Spleen (tissue), 11 donors: ENCODE results near the gene RNF207. TPM values are rescaled to one million over a fixed set of nuclear protein-coding genes. Genes with fewer than 3 reads are reported as not detected.

Experiments
- DNase-seq: peaks from one replicate; pipeline ENCODE4 v3.0.0-alpha.2; 2020
- H3K27ac ChIP-seq, 8 donors: fragments of 200-600 bp; sonication (generic) in 7 of 8; 1 replicate in 4 of 8; 2 replicates in 4 of 8; pipeline versions ENCODE4 v1.5.0 to v1.8.0; 2016 to 2021; ENCODE audit warnings: inconsistent platforms in 4 of 8, mild to moderate bottlenecking in 4 of 8, moderate library complexity in 1 of 8
- H3K27me3 ChIP-seq, 7 donors: fragments of 200-600 bp; sonication (generic) in 6 of 7; replicated peaks in 1 of 7; 1 replicate in 4 of 7; 2 replicates in 3 of 7; pipeline versions ENCODE4 v1.5.0 to v1.8.0; 2016 to 2021; ENCODE audit warnings: inconsistent platforms in 3 of 7, mild to moderate bottlenecking in 1 of 7
- H3K36me3 ChIP-seq, 6 donors: fragments of 200-600 bp; sonication (generic) in 5 of 6; 1 replicate in 4 of 6; 2 replicates in 2 of 6; pipeline versions ENCODE4 v1.5.0 to v1.8.0; 2016 to 2021; ENCODE audit warnings: inconsistent platforms in 2 of 6
- H3K4me1 ChIP-seq, 6 donors: fragments of 200-600 bp; sonication (generic) in 5 of 6; 1 replicate in 3 of 6; 2 replicates in 3 of 6; pipeline versions ENCODE4 v1.5.0 to v1.8.0; 2016 to 2021; ENCODE audit warnings: inconsistent platforms in 3 of 6
- H3K4me3 ChIP-seq, 8 donors: fragments of 200-600 bp; sonication (generic) in 7 of 8; 1 replicate in 4 of 8; 2 replicates in 4 of 8; pipeline versions ENCODE4 v1.5.0 to v1.8.0; 2016 to 2021; ENCODE audit warnings: inconsistent platforms in 4 of 8, mild to moderate bottlenecking in 4 of 8, moderate library complexity in 2 of 8
- H3K9me3 ChIP-seq, 8 donors: fragments of 200-600 bp; sonication (generic) in 7 of 8; 1 replicate in 4 of 8; 2 replicates in 4 of 8; pipeline versions ENCODE4 v1.5.0 to v1.8.0; 2016 to 2021; ENCODE audit warnings: inconsistent platforms in 4 of 8
- POLR2A ChIP-seq, 3 donors: fragments of 450-650 bp; IDR thresholded peaks; one replicate each; pipeline ENCODE4 v1.5.1; 2017; ENCODE audit warnings: antibody characterized with exemption in 3 of 3, mild to moderate bottlenecking in 1 of 3
- POLR2AphosphoS5 ChIP-seq, 3 donors: sonication (generic); formaldehyde crosslinking; IDR thresholded peaks; one replicate each; pipeline ENCODE4 v1.5.1; 2017; ENCODE audit warnings: antibody characterized with exemption in 3 of 3
- WGBS, 5 donors: extraction: QIAGEN DNeasy Blood & Tissue Kit in 3 of 5; methylation state at CpG; one replicate each; pipeline versions ENCODE4 v1.1.5 to v1.1.7; 2013 to 2018; 5-methylcytosine and 5-hydroxymethylcytosine counted together
- intact Hi-C: fragments of 100-400 bp; cut with DNase I; formaldehyde crosslinking; loops from one replicate; pipeline ENCODE4 v1.15.0; 2023; ENCODE audit warnings: low total_unique reads
- polyA plus RNA-seq, 3 donors: library from polyadenylated mRNA; stranded (reverse); fragments of 200-250 nt; gene quantifications; one replicate each; pipeline ENCODE4 v1.2.1, GENCODE V29; 2013
- total RNA-seq, 7 donors: library from RNA; depleted of rRNA in 3 of 7; stranded (reverse); fragments of >200 nt in 3 of 7; fragmentation: NEBNext Ultra II Directional in 4 of 7; extraction: Animal tissue kit (Norgen Biotek cat#: 25700) in 4 of 7; gene quantifications; one replicate each; pipeline versions ENCODE4 v1.1.0 to v1.2.1, GENCODE V29; 2016 to 2021
- TF ChIP-seq, protein P1 (sequence below), 11 experiments: fragments of 200-600 bp in 7 of 11; fragments of 450-650 bp in 4 of 11; sonication (generic) in 4 of 11; IDR thresholded peaks in 8 of 11; conservative IDR thresholded peaks in 3 of 11; 1 replicate in 7 of 11; 2 replicates in 4 of 11; pipeline versions ENCODE4 v1.4.0 to v1.8.0; 2016 to 2021; ENCODE audit warnings: antibody characterized with exemption in 11 of 11, inconsistent platforms in 4 of 11, mild to moderate bottlenecking in 1 of 11
- donor health status: healthy with polysubstance abuse.
- donor health status: DM: no; HTN: no; CAD: no; lungs with moderate emphysema.
- donor health status: DM: no; HTN: no; CAD: no.
- donor health status: Bipolar disorder and iron deficiency.
- donor health status: healthy.
- donor health status: DM: no; HTN: no; CAD: no.
- donor health status: DM: yes; HTN: yes; CAD: no.

Gene RNF207
- total and polyA plus RNA-seq, 10 donors: 2.8 to 12.5 (median 6.3) TPM

DNA sequence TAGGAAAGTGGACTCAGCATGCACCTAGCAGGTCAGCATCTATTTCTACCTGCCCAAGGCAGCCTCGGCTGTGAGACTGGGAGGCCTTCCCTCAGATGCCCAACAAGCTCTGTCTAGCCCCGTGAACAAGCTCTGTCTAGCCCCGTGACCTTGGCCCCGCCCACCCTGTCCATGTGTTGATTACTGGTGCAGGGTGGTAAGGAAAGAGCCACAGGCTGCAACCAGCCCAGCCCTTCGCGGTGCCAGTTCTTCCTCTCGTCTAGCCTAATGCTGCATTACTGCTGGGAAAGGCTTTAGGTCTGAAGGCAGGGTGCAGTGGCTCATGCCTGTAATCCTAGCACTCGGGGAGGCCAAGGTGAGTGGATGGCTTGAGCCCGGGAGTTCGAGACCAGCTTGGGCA is 52.8 kb downstream of the RNF207 start:
- Histone ChIP-seq H3K36me3 (peaks cover 0 to 2% (median 0%) of the 10 kb centered on the region in 6 donors), H3K9me3 (no peaks in the 10 kb centered on the region), H3K27ac (peak overlapping the region in 5 of 8 donors; percentile 67 to 82 (median 76)), H3K4me1 (peaks cover 15 to 67% (median 41%) of the 10 kb centered on the region in 6 donors), H3K27me3 (peaks cover 0 to 60% (median 24%) of the 10 kb centered on the region in 7 donors), H3K4me3 (no peak overlapping the region)
- no peak for DNase-seq
- intact Hi-C loops: no loop called here
- WGBS, 5 donors: 61 to 81% (median 73%) methylated on average over 4 to 10 of the region's 10 CpGs
- TF ChIP-seq, protein P1, sequence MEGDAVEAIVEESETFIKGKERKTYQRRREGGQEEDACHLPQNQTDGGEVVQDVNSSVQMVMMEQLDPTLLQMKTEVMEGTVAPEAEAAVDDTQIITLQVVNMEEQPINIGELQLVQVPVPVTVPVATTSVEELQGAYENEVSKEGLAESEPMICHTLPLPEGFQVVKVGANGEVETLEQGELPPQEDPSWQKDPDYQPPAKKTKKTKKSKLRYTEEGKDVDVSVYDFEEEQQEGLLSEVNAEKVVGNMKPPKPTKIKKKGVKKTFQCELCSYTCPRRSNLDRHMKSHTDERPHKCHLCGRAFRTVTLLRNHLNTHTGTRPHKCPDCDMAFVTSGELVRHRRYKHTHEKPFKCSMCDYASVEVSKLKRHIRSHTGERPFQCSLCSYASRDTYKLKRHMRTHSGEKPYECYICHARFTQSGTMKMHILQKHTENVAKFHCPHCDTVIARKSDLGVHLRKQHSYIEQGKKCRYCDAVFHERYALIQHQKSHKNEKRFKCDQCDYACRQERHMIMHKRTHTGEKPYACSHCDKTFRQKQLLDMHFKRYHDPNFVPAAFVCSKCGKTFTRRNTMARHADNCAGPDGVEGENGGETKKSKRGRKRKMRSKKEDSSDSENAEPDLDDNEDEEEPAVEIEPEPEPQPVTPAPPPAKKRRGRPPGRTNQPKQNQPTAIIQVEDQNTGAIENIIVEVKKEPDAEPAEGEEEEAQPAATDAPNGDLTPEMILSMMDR (IDR thresholded peaks at IDR 0.05 in 8 of 11, conservative IDR thresholded peaks at IDR 0.05 in 3 of 11): no peak
- no peak for TF ChIP-seq POLR2AphosphoS5 (IDR thresholded peaks at IDR 0.05)

DNA sequence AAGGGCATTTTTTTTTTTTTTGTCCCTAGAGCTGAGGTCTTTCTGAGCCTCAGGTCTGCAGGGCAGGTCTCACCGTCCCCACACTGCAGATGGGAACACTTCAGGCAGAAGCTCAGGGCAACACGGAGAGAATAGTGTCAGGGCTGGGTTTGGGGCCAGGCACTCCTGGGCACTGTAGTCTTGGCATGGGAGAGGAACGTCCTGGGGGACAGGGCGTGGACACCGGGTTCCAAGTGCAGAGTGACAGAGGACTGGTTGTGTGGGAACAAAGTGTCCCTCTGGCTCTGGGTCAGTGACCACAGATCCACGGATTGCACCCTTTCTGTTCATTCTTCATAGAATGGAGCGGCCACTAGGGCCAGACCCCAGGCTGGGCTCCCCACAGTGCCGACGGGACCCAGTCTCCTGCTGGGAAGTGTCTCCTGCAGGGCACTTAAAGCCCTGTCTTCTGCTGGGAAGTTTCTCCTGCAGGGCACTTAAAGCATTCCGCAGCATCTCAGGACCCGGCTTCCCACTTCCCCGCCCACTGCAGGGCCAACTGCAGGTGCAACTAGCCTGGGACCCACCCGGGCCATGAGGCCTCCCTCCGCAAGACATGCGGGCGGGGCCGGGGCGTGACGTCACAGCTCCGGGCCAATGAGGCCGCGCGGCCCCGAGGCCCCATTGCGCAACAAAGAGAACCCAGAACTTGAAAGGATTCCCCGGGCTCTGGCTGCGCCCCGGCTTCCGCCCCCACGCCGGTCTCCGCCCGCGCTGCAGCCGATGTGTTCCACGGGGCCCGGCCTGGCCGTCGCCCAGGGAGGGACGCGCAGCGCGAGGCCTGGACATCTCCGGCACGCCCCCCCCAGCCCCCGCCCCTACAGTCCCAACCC is 53.8 kb downstream of the RNF207 start:
- H3K9me3 ChIP-seq: no peaks in the 10 kb centered on the region
- peak overlapping the region in 6 of 8 donors; percentile 70 to 80 (median 77) for H3K27ac ChIP-seq
- peak; percentile 90 for DNase-seq
- H3K27me3 ChIP-seq: peaks cover 0 to 62% (median 24%) of the 10 kb centered on the region in 7 donors
- H3K4me1 ChIP-seq: peaks cover 15 to 60% (median 43%) of the 10 kb centered on the region in 6 donors
- H3K36me3 ChIP-seq: no peaks in the 10 kb centered on the region
- intact Hi-C loops: no loop called here
- TF ChIP-seq POLR2A (IDR thresholded peaks at IDR 0.05): no peak
- TF ChIP-seq POLR2AphosphoS5 (IDR thresholded peaks at IDR 0.05): peak in 2 of 3 donors; percentile 49 to 65
- TF ChIP-seq, protein P1 (IDR thresholded peaks at IDR 0.05 in 8 of 11, conservative IDR thresholded peaks at IDR 0.05 in 3 of 11): no peak
- H3K4me3 ChIP-seq: peak overlapping the region; percentile 55 to 85 (median 70)
- 5 to 22% (median 10%) methylated on average over 14 to 46 of the region's 46 CpGs for WGBS, 5 donors

DNA sequence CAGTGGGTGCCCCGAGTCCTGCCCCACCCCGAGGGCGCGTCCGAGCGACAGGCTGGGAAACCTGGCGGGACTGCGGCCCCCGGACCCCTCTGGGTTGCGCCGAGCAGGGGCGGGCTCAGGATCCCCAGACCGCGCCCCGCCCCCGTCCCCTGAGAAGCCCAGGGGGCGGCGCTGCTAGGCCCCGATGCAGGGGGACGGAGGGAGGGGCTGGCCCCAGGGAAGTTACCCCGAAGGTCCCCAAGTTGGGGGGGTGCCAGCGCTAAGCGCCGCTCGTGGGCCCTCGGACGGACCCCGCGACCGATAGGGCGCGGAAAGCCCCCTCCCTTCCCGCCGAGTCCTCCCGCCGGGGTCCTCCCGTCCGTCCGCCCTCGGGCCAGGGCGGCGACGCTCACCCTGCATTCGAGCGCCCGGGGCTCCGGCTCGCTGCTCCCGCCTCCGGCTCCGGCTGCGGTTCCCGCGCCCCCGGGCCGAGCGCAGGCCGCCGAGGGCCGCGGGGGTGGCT is 54.6 kb downstream of the RNF207 start:
- intact Hi-C loops: no loop called here
- peak overlapping the region; percentile 55 to 85 (median 70) for H3K4me3 ChIP-seq
- H3K27ac ChIP-seq: peak overlapping the region in 7 of 8 donors; percentile 67 to 80 (median 76)
- no peaks in the 10 kb centered on the region for H3K9me3 ChIP-seq
- no peaks in the 10 kb centered on the region for H3K36me3 ChIP-seq
- peaks cover 15 to 60% (median 43%) of the 10 kb centered on the region in 6 donors for H3K4me1 ChIP-seq
- peaks cover 0 to 62% (median 24%) of the 10 kb centered on the region in 7 donors for H3K27me3 ChIP-seq
- TF ChIP-seq POLR2A (IDR thresholded peaks at IDR 0.05) (no peak), POLR2AphosphoS5 (IDR thresholded peaks at IDR 0.05) (no peak)
- 0 to 1% (median 0%) methylated on average over 1 to 61 of the region's 61 CpGs for WGBS, 5 donors
- no peak for DNase-seq

DNA sequence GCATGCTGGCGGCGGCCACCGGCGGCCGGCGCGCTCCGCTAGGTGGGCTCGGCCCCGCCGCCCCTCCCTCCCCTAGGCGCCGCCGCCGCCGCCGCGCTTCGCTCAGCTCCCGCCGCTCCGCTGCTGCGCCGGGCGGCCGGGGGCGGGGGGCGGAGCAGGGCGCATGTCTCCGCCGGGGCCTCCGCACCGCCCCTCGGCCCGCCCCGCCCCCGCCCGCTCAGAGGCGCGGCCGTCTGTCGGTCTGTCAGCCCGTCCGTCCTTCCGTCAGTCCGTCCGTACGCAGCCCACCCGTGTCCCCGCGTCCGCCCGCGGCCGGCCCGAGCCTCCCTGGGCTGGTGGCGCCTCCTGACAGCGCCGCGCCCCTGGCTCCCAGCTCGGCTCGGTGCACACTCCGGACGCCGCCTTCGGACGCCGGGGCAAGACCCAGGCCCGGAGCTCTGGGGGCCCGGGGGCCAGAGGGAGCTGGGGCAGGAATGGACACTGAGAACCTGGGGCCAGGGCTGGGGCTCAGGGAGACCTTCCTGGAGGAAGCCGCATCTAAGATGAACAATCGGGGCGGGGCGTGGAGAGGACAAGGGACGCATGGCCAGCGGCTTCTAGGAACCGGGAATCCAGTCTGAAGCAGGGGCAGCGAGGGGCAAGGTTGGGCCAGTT is 55.2 kb downstream of the RNF207 start, which contains the start of gene GPR153:
GPR153 (minus strand) TSS at position 138 of the 654 bp plus-strand sequence. CDS start 6,193 bp downstream, outside the sequence.
- intact Hi-C loops: no loop called here
- Histone ChIP-seq H3K36me3 (no peaks in the 10 kb centered on the region), H3K4me1 (peaks cover 15 to 60% (median 43%) of the 10 kb centered on the region in 6 donors), H3K27ac (peak within 1 kb of the TSS in 7 of 8 donors; percentile 67 to 80 (median 76)), H3K27me3 (peaks cover 0 to 62% (median 24%) of the 10 kb centered on the region in 7 donors), H3K4me3 (peak within 1 kb of the TSS; percentile 55 to 85 (median 70)), H3K9me3 (no peaks in the 10 kb centered on the region)
- no peak for TF ChIP-seq POLR2A (IDR thresholded peaks at IDR 0.05)
- TF ChIP-seq POLR2AphosphoS5 (IDR thresholded peaks at IDR 0.05): peak in 2 of 3 donors; percentile 11 to 24
- TF ChIP-seq, protein P1 (IDR thresholded peaks at IDR 0.05 in 8 of 11, conservative IDR thresholded peaks at IDR 0.05 in 3 of 11): no peak
- 2 to 6% (median 3%) methylated on average over 8 to 78 of the region's 78 CpGs for WGBS, 5 donors
- DNase-seq: no peak
